PC-3 (cell line): ENCODE data around the gene PTPA.

ENCODE experiments used
- CTCF ChIP-seq: fragments of 300-600 bp; sonication (generic); conservative IDR thresholded peaks from 2 replicates; pipeline ENCODE4 v1.5.1; 2017; ENCODE audit warnings: antibody characterized with exemption, low read depth, mild to moderate bottlenecking, low read length
- EZH2phosphoT487 ChIP-seq: fragments of 300-600 bp; sonication (generic); IDR thresholded peaks from 2 replicates; pipeline ENCODE4 v1.6.1; 2018; ENCODE audit warnings: mild to moderate bottlenecking, antibody characterized with exemption, low read length, borderline replicate concordance

DNA sequence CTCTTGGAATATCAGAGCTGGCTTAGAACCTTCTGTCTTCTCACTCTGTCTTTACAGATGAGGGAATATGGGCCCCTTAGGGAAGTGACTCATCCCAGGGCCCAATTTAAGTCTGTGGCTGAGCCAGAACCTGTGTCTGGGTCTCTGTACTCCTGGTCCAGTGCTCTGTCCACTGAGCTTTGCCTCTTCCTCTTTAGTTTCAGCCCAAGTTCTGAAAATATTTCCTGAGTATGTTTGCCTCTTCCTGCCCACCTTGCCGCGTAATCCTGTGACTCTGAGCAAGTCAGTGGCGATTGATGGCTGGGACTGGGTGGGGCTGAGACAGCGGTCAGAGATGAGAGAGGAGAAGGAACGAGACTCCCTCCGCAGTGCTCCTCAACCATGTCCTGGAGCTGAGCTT, 59.0 kb downstream of the PTPA start:
- TF ChIP-seq CTCF (no peak), EZH2phosphoT487 (no peak)
